ENCODE measurements around the gene SCLT1.

Gene SCLT1

DNA sequence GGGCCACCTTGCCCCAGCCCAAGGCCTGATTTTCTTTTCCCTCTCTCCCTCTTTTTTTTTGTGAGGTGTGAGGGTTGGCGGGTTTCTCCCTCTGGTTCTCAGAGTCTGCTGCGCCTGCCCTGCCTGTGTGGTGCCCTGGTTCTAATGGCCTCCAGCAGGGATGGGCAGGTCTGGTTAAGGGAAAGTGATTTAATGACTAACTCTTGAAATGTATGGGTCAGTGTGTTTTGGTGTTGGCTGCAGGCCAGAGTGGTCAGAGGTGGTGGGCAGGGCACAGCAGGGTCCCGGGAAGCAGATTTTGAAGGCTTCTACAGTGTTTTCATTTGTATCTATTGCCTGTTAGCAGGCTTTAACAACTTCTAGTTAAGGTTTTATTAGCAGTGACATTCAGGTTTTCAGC, 244.9 kb downstream of the SCLT1 start:
- TF ChIP-seq, protein P1, sequence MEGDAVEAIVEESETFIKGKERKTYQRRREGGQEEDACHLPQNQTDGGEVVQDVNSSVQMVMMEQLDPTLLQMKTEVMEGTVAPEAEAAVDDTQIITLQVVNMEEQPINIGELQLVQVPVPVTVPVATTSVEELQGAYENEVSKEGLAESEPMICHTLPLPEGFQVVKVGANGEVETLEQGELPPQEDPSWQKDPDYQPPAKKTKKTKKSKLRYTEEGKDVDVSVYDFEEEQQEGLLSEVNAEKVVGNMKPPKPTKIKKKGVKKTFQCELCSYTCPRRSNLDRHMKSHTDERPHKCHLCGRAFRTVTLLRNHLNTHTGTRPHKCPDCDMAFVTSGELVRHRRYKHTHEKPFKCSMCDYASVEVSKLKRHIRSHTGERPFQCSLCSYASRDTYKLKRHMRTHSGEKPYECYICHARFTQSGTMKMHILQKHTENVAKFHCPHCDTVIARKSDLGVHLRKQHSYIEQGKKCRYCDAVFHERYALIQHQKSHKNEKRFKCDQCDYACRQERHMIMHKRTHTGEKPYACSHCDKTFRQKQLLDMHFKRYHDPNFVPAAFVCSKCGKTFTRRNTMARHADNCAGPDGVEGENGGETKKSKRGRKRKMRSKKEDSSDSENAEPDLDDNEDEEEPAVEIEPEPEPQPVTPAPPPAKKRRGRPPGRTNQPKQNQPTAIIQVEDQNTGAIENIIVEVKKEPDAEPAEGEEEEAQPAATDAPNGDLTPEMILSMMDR (IDR thresholded peaks at IDR 0.05; ENCODE audit: extremely low read depth, missing control alignments), result no peak
- no peak for DNase-seq (ENCODE audit: low spot score)

DNA sequence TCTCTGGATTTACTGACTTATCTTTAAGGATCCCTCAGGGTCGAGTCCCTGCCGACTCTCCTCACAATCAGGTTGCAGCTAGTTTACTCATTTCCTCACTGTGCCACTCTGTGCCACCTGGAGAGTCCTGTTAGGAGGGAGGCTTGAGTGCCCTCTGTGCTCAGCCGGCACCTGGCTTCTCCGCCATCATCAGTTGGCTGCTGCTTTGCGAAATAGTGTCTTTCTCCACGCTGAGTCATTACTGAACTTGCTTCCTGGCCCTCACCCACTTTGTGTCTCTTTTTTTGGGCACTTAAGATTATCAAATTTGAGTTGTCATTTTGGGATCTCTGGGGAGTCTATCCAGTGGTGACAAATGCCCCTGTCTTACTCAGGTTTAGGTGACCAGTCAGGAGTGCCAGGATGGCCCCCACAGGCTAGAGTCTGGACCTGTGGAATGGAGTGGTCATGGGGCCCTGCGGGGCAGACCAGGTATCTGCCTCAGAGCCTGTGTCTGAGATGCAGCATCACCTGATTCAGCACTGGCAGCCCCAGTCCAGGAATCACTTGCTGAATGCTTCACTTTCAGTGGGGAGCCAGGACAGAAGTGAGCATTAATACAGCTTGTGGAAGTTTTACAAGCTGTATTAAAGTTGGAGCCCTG, 246.1 kb downstream of the SCLT1 start:
- TF ChIP-seq, protein P1 (IDR thresholded peaks at IDR 0.05; ENCODE audit: extremely low read depth, missing control alignments), result no peak
- DNase-seq (ENCODE audit: low spot score), result no peak

DNA sequence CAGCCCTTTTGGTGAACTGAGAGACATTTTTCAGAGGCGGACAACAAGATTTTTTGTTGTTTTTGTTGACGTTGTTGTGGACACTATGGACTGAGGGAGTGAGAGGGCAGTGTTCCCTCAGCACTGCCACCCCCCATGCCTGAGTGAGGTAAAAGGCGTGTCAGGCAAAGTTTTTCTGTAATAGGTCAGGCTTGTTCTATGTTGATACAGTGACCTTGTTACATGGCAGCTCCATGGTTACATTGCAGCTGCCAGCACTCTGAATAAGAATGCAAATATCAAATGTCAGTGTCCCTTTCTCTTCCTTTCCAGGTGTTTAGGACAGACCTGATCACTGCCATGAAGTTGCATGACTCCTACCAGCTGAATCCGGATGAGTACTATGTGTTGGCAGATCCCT, 247.3 kb downstream of the SCLT1 start:
- TF ChIP-seq, protein P1 (IDR thresholded peaks at IDR 0.05; ENCODE audit: extremely low read depth, missing control alignments), result no peak
- no peak for DNase-seq (ENCODE audit: low spot score)

DNA sequence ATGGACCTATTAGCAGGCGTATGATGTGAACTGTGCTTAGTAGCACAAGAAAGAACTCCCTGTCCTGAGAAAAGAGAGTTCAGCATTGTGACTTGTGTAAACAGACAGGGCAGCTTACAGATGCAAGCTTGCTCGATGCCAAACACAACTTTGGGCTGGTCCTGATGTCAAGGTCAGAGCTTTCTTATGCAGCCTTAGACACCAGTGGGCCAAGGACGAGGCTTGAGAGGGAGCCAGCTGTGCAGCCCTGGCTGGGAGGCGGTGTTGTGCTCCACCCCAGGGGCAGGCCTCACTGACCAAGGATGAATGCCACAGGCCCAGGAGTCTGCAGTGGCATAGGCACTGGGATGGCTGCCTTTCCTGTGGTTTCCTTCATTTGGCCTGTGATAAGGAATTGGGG, 248.4 kb downstream of the SCLT1 start:
- DNase-seq (ENCODE audit: low spot score), result no peak
- TF ChIP-seq, protein P1 (IDR thresholded peaks at IDR 0.05; ENCODE audit: extremely low read depth, missing control alignments), result no peak

DNA sequence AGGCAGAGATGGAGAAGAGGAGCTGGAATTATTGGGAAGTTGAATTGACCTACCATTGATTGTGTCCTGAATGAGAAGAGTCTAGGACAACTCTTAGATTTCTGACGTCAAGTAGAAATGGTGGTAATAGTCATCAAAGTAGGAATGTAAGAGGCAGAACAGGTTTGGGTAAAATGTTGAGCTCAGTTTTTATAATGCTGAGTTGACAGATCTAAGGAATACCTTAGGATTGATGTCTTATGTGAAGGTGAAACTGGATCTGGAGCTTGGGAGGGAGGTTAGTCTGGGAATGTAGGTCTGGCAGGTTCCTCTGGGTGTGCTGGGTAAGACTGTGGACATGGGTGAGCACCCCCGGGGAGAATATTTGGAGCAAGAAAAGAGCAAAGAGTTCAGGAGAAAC, 251.9 kb downstream of the SCLT1 start:
- DNase-seq (ENCODE audit: low spot score), result no peak
- TF ChIP-seq, protein P1 (IDR thresholded peaks at IDR 0.05; ENCODE audit: extremely low read depth, missing control alignments), result no peak

DNA sequence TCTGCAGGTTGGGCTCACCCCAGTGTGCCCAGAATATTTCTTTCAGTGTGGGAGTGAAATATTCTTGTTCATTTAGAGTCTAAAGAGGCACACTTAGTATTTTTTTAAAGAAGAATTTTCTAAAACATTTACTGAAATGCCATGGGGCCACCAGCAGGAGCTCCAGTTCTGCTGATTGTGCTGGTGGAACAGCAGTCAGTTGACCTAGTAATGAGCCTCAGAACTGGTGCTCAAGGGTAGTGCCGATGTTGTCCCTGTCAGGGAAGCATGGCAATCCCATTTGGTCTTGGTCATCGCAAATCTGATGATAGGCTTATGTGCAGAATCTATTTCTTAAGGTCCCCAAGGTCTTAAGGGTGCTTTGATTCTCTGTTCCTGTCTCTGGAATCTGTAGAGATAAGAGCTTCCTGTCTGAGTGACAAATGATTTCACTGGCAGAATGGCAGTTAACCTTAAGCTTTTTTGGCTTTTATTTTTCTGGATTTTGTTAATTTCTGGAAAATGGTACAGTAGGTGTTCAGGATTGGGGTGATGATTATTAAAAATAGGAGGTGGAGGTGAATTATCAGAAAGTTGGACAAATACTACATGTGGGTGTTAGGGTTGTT, 252.5 kb downstream of the SCLT1 start:
- TF ChIP-seq, protein P1 (IDR thresholded peaks at IDR 0.05; ENCODE audit: extremely low read depth, missing control alignments), result no peak
- DNase-seq (ENCODE audit: low spot score), result no peak

DNA sequence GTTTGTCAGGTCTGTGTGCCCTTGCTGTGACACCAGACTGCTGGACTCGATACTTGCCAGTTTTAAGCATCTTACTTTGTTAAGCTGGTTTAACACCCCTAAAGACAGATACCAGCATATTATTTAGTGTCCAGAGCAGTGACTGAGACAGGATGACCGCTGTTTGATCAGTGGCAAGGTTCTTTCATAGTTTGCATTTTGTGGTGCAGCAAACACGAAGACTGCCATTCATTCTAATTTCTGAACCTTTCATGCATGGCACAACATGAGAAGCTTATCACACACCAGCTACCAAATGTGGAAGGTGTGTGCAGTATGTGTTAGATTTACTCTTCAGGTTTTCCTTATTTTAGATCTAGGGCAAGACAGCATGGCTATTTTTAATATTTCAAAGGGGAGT, 255.7 kb downstream of the SCLT1 start:
- DNase-seq (ENCODE audit: low spot score), result no peak
- TF ChIP-seq, protein P1 (IDR thresholded peaks at IDR 0.05; ENCODE audit: extremely low read depth, missing control alignments), result no peak

All from GM20000 (cell line).